ENCODE measurements around the gene SGPP2. TPM values are rescaled to one million over a fixed set of nuclear protein-coding genes. Genes with fewer than 3 reads are reported as not detected.

Gene SGPP2
- total RNA-seq, 1 experiment from 2014 or later, result not detected

GRCh38 chr2:222504719-222505118, 80.4 kb downstream of the SGPP2 start:
- TF ChIP-seq EZH2 (IDR thresholded peaks at IDR 0.05; ENCODE audit: low read length, unreplicated experiment) (no peak), EZH2phosphoT487 (IDR thresholded peaks at IDR 0.05; ENCODE audit: borderline replicate concordance, low read length) (no peak)
- TF ChIP-seq, protein P1, sequence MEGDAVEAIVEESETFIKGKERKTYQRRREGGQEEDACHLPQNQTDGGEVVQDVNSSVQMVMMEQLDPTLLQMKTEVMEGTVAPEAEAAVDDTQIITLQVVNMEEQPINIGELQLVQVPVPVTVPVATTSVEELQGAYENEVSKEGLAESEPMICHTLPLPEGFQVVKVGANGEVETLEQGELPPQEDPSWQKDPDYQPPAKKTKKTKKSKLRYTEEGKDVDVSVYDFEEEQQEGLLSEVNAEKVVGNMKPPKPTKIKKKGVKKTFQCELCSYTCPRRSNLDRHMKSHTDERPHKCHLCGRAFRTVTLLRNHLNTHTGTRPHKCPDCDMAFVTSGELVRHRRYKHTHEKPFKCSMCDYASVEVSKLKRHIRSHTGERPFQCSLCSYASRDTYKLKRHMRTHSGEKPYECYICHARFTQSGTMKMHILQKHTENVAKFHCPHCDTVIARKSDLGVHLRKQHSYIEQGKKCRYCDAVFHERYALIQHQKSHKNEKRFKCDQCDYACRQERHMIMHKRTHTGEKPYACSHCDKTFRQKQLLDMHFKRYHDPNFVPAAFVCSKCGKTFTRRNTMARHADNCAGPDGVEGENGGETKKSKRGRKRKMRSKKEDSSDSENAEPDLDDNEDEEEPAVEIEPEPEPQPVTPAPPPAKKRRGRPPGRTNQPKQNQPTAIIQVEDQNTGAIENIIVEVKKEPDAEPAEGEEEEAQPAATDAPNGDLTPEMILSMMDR (conservative IDR thresholded peaks at IDR 0.05; ENCODE audit: low read depth, low read length), result no peak
- H3K36me3 ChIP-seq (ENCODE audit: low read depth, low read length), result no peaks in the 10 kb centered on the region
- ChIA-PET POLR2A (ENCODE audit: unreplicated experiment) (no interaction called here), CTCF (no interaction called here)
- H3K9me2 ChIP-seq (replicated peaks; ENCODE audit: low read length), result no peaks in the 10 kb centered on the region
- no peaks in the 10 kb centered on the region for H4K20me1 ChIP-seq (ENCODE audit: low read length)
- H3K4me3 ChIP-seq (ENCODE audit: low read length), result no peak overlapping the region
- no peaks in the 10 kb centered on the region for H3F3A ChIP-seq (ENCODE audit: low read length, unreplicated experiment)
- H3K27ac ChIP-seq (ENCODE audit: low read length), result no peak overlapping the region
- H3K79me2 ChIP-seq (ENCODE audit: low read length), result no peaks in the 10 kb centered on the region
- H3K4me1 ChIP-seq (ENCODE audit: insufficient read depth, low read length), result no peaks in the 10 kb centered on the region
- no peak overlapping the region for H2AFZ ChIP-seq (ENCODE audit: low read length)
- intact Hi-C loops (cut with micrococcal nuclease), result no loop called here
- H3K4me2 ChIP-seq (ENCODE audit: low read length), result no peak overlapping the region
- no peak for ATAC-seq
- BruUV-seq (replicated peaks), result no TSS peak
- no peak overlapping the region for H3K9ac ChIP-seq (ENCODE audit: low read length)
- no peaks in the 10 kb centered on the region for H3K9me3 ChIP-seq (ENCODE audit: low read length)
- DNase-seq, result no peak
- H3K27me3 ChIP-seq (ENCODE audit: low read length), result peaks cover 90% of the 10 kb centered on the region

- no peak overlapping the region for H3K27ac ChIP-seq (ENCODE audit: low read length)
- no peak overlapping the region for H3K9ac ChIP-seq (ENCODE audit: low read length)
- H3K9me2 ChIP-seq (replicated peaks; ENCODE audit: low read length), result no peaks in the 10 kb centered on the region
- BruUV-seq (replicated peaks), result no TSS peak
- ChIA-PET CTCF (no interaction called here), POLR2A (ENCODE audit: unreplicated experiment) (no interaction called here)
- no peaks in the 10 kb centered on the region for H3K9me3 ChIP-seq (ENCODE audit: low read length)
- H4K20me1 ChIP-seq (ENCODE audit: low read length), result no peaks in the 10 kb centered on the region
- H3K27me3 ChIP-seq (ENCODE audit: low read length), result peaks cover 90% of the 10 kb centered on the region
- H3K79me2 ChIP-seq (ENCODE audit: low read length), result no peaks in the 10 kb centered on the region
- no peaks in the 10 kb centered on the region for H3K36me3 ChIP-seq (ENCODE audit: low read depth, low read length)
- H3K4me2 ChIP-seq (ENCODE audit: low read length), result no peak overlapping the region
- no peaks in the 10 kb centered on the region for H3F3A ChIP-seq (ENCODE audit: low read length, unreplicated experiment)
- H3K4me3 ChIP-seq (ENCODE audit: low read length), result no peak overlapping the region
- no peaks in the 10 kb centered on the region for H3K4me1 ChIP-seq (ENCODE audit: insufficient read depth, low read length)
- TF ChIP-seq EZH2 (IDR thresholded peaks at IDR 0.05; ENCODE audit: low read length, unreplicated experiment) (no peak), EZH2phosphoT487 (IDR thresholded peaks at IDR 0.05; ENCODE audit: borderline replicate concordance, low read length) (no peak)
- TF ChIP-seq, protein P1 (conservative IDR thresholded peaks at IDR 0.05; ENCODE audit: low read depth, low read length), result no peak
- ATAC-seq (no peak), DNase-seq (no peak)
- H2AFZ ChIP-seq (ENCODE audit: low read length), result no peak overlapping the region
- intact Hi-C loops (cut with micrococcal nuclease), result no loop called here
Measured at GRCh38 chr2:222506230-222506935, 82.0 kb downstream of the SGPP2 start.

- peaks cover 41% of the 10 kb centered on the region for H3K27me3 ChIP-seq (ENCODE audit: low read length)
- no peak for ATAC-seq
- no peaks in the 10 kb centered on the region for H3K4me1 ChIP-seq (ENCODE audit: insufficient read depth, low read length)
- H3K36me3 ChIP-seq (ENCODE audit: low read depth, low read length), result no peaks in the 10 kb centered on the region
- ChIA-PET CTCF (no interaction called here), POLR2A (ENCODE audit: unreplicated experiment) (no interaction called here)
- no peaks in the 10 kb centered on the region for H3K79me2 ChIP-seq (ENCODE audit: low read length)
- no peak overlapping the region for H2AFZ ChIP-seq (ENCODE audit: low read length)
- H4K20me1 ChIP-seq (ENCODE audit: low read length), result no peaks in the 10 kb centered on the region
- no peak overlapping the region for H3K27ac ChIP-seq (ENCODE audit: low read length)
- H3K9me2 ChIP-seq (replicated peaks; ENCODE audit: low read length), result no peaks in the 10 kb centered on the region
- no peaks in the 10 kb centered on the region for H3F3A ChIP-seq (ENCODE audit: low read length, unreplicated experiment)
- BruUV-seq (replicated peaks), result no TSS peak
- H3K9ac ChIP-seq (ENCODE audit: low read length), result no peak overlapping the region
- H3K9me3 ChIP-seq (ENCODE audit: low read length), result no peaks in the 10 kb centered on the region
- intact Hi-C loops (cut with micrococcal nuclease), result no loop called here
- no peak for TF ChIP-seq EZH2 (IDR thresholded peaks at IDR 0.05; ENCODE audit: low read length, unreplicated experiment)
- no peak for TF ChIP-seq EZH2phosphoT487 (IDR thresholded peaks at IDR 0.05; ENCODE audit: borderline replicate concordance, low read length)
- TF ChIP-seq, protein P1 (conservative IDR thresholded peaks at IDR 0.05; ENCODE audit: low read depth, low read length), result no peak
- H3K4me3 ChIP-seq (ENCODE audit: low read length), result no peak overlapping the region
- H3K4me2 ChIP-seq (ENCODE audit: low read length), result no peak overlapping the region
- no peak for DNase-seq
Measured at GRCh38 chr2:222514901-222515300, 90.6 kb downstream of the SGPP2 start.

All from PC-3 (cell line).